ENCODE measurements around the gene ATP2B2.

DNA sequence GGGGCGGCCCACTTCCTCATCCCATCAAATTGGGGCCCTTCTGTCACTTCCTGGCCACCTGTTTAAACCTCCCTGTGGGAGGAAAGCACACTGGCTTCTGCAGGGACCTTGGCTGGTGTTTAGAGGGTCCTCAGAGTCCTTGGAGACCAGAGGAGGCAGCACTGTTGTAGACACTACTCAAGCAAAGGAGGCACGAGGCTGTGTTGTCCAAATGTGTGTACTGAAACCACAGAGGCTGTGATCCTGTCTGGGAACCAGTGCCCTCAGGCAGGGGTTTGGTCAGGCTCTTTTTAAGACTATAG, 172.1 kb downstream of the ATP2B2 start:
- no peak for TF ChIP-seq GABPB1 (CRISPR knock-in tag; IDR thresholded peaks at IDR 0.05)
- TF ChIP-seq POLR3G (IDR thresholded peaks at IDR 0.05; ENCODE audit: extremely low read depth, insufficient read length, insufficient replicate concordance), result no peak
- TF ChIP-seq, protein P1, sequence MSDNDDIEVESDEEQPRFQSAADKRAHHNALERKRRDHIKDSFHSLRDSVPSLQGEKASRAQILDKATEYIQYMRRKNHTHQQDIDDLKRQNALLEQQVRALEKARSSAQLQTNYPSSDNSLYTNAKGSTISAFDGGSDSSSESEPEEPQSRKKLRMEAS (CRISPR knock-in tag; IDR thresholded peaks at IDR 0.05), result no peak
- TF ChIP-seq E2F4 (CRISPR knock-in tag; IDR thresholded peaks at IDR 0.05; ENCODE audit: low read depth), result no peak
- no peak for TF ChIP-seq ZNF282 (CRISPR knock-in tag; IDR thresholded peaks at IDR 0.05)
- TF ChIP-seq, protein P2, sequence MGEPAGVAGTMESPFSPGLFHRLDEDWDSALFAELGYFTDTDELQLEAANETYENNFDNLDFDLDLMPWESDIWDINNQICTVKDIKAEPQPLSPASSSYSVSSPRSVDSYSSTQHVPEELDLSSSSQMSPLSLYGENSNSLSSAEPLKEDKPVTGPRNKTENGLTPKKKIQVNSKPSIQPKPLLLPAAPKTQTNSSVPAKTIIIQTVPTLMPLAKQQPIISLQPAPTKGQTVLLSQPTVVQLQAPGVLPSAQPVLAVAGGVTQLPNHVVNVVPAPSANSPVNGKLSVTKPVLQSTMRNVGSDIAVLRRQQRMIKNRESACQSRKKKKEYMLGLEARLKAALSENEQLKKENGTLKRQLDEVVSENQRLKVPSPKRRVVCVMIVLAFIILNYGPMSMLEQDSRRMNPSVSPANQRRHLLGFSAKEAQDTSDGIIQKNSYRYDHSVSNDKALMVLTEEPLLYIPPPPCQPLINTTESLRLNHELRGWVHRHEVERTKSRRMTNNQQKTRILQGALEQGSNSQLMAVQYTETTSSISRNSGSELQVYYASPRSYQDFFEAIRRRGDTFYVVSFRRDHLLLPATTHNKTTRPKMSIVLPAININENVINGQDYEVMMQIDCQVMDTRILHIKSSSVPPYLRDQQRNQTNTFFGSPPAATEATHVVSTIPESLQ (CRISPR knock-in tag; IDR thresholded peaks at IDR 0.05), result no peak
- TF ChIP-seq BDP1 (IDR thresholded peaks at IDR 0.05; ENCODE audit: insufficient read depth, insufficient read length), result no peak
- no peak for TF ChIP-seq POLR2A (conservative IDR thresholded peaks at IDR 0.05)
- no peak for TF ChIP-seq POLR2AphosphoS5 (IDR thresholded peaks at IDR 0.05; ENCODE audit: control insufficient read depth, insufficient read depth, low read depth, low read length)
- TF ChIP-seq CEBPB (tag; IDR thresholded peaks at IDR 0.05), result no peak
- no peak for TF ChIP-seq MNT (conservative IDR thresholded peaks at IDR 0.05)
- TF ChIP-seq ZFP30 (CRISPR knock-in tag; IDR thresholded peaks at IDR 0.05; ENCODE audit: borderline replicate concordance), result no peak
- TF ChIP-seq YY1 (IDR thresholded peaks at IDR 0.05; ENCODE audit: borderline replicate concordance in 1 of 3, control insufficient read depth in 1 of 3, extremely low read depth in 1 of 3, insufficient read depth in 3 of 3, insufficient read length in 1 of 3, insufficient replicate concordance in 2 of 3, low read depth in 1 of 3, low read length in 2 of 3), result no peak
